ENCODE measurements around the gene AUTS2.

DNA sequence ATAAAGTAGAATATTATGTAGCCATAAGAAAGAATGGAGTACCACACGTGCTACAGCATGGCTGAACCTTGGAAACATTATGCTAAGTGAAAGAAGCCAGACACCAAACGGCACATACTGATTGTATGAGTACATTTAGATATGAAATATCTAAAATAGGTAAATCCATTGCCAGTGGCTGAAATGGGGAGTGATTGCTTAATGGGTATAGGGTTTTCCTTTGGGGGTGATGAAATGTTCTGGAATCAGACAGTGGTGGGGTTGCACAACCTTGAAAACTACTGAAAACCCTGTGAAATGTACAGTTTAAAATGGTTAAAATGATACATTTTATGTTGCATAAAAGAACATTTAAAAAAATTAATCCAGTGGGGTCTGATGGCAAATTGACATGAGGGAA lies 667.9 kb downstream of the AUTS2 start:
- TF ChIP-seq, protein P1, sequence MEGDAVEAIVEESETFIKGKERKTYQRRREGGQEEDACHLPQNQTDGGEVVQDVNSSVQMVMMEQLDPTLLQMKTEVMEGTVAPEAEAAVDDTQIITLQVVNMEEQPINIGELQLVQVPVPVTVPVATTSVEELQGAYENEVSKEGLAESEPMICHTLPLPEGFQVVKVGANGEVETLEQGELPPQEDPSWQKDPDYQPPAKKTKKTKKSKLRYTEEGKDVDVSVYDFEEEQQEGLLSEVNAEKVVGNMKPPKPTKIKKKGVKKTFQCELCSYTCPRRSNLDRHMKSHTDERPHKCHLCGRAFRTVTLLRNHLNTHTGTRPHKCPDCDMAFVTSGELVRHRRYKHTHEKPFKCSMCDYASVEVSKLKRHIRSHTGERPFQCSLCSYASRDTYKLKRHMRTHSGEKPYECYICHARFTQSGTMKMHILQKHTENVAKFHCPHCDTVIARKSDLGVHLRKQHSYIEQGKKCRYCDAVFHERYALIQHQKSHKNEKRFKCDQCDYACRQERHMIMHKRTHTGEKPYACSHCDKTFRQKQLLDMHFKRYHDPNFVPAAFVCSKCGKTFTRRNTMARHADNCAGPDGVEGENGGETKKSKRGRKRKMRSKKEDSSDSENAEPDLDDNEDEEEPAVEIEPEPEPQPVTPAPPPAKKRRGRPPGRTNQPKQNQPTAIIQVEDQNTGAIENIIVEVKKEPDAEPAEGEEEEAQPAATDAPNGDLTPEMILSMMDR (tag by site-specific recombination; IDR thresholded peaks at IDR 0.05): no peak
- TF ChIP-seq YY2 (tag by site-specific recombination; IDR thresholded peaks at IDR 0.05): no peak
- no peak for TF ChIP-seq YY1 (tag by site-specific recombination; IDR thresholded peaks at IDR 0.05)
- TF ChIP-seq, protein P2, sequence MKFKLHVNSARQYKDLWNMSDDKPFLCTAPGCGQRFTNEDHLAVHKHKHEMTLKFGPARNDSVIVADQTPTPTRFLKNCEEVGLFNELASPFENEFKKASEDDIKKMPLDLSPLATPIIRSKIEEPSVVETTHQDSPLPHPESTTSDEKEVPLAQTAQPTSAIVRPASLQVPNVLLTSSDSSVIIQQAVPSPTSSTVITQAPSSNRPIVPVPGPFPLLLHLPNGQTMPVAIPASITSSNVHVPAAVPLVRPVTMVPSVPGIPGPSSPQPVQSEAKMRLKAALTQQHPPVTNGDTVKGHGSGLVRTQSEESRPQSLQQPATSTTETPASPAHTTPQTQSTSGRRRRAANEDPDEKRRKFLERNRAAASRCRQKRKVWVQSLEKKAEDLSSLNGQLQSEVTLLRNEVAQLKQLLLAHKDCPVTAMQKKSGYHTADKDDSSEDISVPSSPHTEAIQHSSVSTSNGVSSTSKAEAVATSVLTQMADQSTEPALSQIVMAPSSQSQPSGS (tag by site-specific recombination; IDR thresholded peaks at IDR 0.05; ENCODE audit: low read depth): no peak
- TF ChIP-seq, protein P3, sequence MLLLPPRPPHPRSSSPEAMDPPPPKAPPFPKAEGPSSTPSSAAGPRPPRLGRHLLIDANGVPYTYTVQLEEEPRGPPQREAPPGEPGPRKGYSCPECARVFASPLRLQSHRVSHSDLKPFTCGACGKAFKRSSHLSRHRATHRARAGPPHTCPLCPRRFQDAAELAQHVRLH (tag by site-specific recombination; IDR thresholded peaks at IDR 0.05): no peak
- TF ChIP-seq, protein P4, sequence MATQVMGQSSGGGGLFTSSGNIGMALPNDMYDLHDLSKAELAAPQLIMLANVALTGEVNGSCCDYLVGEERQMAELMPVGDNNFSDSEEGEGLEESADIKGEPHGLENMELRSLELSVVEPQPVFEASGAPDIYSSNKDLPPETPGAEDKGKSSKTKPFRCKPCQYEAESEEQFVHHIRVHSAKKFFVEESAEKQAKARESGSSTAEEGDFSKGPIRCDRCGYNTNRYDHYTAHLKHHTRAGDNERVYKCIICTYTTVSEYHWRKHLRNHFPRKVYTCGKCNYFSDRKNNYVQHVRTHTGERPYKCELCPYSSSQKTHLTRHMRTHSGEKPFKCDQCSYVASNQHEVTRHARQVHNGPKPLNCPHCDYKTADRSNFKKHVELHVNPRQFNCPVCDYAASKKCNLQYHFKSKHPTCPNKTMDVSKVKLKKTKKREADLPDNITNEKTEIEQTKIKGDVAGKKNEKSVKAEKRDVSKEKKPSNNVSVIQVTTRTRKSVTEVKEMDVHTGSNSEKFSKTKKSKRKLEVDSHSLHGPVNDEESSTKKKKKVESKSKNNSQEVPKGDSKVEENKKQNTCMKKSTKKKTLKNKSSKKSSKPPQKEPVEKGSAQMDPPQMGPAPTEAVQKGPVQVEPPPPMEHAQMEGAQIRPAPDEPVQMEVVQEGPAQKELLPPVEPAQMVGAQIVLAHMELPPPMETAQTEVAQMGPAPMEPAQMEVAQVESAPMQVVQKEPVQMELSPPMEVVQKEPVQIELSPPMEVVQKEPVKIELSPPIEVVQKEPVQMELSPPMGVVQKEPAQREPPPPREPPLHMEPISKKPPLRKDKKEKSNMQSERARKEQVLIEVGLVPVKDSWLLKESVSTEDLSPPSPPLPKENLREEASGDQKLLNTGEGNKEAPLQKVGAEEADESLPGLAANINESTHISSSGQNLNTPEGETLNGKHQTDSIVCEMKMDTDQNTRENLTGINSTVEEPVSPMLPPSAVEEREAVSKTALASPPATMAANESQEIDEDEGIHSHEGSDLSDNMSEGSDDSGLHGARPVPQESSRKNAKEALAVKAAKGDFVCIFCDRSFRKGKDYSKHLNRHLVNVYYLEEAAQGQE (tag by site-specific recombination; IDR thresholded peaks at IDR 0.05): no peak
- no peak for TF ChIP-seq ZNF274 (IDR thresholded peaks at IDR 0.05; ENCODE audit: low read length)
- no peak for TF ChIP-seq ZNF274 (tag by site-specific recombination; IDR thresholded peaks at IDR 0.05; ENCODE audit: borderline replicate concordance)
- TF ChIP-seq ZNF37A (tag by site-specific recombination; IDR thresholded peaks at IDR 0.05): no peak
- TF ChIP-seq ZNF350 (tag by site-specific recombination; IDR thresholded peaks at IDR 0.05): no peak
- TF ChIP-seq ZNF416 (tag by site-specific recombination; IDR thresholded peaks at IDR 0.05): no peak
- TF ChIP-seq ZNF777 (tag by site-specific recombination; IDR thresholded peaks at IDR 0.05; ENCODE audit: borderline replicate concordance): no peak
- TF ChIP-seq ZNF16 (tag by site-specific recombination; IDR thresholded peaks at IDR 0.05; ENCODE audit: low read depth): no peak
